HG03457 (cell line): Measurements from ENCODE around the gene ZNF853.
"Not testable (repeated sequence)": the region's sequence is repeated elsewhere in the genome, so short reads cannot be mapped to it uniquely, and the experiment has no call there.

Source experiments
- ATAC-seq: cut with Tn5 transposase; IDR thresholded peaks from one replicate; pipeline ENCODE4 v1.9.1; 2021; ENCODE audit warnings: moderate number of reproducible peaks; ENCODE audit not compliant: unreplicated experiment

The ZNF853 gene

GRCh38 chr7:6614953-6615722 is at the start of gene ZNF853:
Gene ZNF853 (plus strand): TSS chr7:6615610. CDS start chr7:6616175, 565 bp downstream.
- no peak for ATAC-seq

DNA sequence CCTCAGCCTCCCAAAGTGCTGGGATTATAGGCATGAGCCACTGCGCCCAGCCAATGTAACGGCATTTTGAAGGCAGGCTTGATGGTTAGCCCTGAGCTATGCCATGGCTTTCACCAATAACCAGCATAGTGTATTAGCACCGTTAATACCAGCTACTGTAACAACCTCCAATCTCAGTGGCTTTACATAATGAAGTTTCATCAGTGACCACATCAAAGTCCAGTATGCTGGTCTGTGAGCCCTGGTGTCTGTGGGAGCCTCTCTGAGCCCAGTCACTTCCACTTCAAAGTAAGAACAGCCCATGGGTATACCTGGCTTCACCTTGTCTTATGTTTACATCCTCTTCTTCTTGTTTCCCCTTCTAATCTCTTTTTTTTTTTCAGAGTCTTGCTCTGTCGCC is 49.8 kb upstream of the ZNF853 start:
- ATAC-seq = no peak

DNA sequence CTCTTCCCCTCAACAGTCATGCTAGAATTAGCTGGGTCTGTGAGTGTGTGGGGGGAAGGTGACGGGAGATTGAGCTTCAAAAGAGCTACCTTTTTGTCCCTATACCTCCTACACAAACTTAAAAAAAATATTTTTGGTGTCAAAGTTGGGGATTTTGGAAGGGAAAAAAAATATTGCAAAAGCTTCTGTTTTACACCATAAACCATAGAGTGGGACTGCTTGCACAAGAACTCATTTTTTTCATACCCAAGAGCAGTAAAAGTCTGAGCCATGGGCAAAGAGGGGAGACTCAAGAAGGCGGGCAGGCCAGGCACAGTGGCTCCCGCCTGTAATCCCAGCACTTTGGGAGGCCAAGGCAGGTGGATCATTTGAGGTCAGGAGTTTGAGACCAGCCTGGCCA is 47.5 kb upstream of the ZNF853 start:
- ATAC-seq = no peak

DNA sequence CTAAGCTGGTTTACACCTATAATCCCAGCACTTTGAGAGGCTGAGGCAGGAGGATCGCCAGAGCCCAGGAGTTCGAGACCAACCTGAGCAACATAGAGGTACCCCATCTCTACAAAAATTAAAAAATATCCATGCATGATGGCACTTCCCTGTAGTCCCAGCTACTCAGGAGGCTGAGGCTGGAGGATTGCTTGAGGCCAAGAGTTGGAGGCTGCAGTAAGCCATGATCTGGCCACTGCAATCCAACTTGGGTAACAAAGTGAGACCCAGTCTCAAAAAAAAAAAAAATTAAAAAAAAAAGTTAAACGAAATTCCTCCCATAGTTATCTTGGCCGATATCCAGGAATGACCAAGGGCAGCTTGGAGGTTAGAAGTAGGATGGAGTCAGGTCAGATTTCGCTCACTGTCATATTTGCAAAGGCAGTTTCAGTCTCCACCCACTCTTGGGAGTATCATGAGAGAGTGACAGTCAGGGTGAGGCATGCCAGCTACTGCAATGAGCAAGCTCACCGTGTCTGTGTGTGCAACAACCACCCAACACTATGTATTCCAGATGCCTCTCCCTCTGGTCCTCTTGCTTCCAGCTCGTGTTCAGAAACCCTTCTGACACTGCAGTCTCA is 44.1 kb upstream of the ZNF853 start:
- ATAC-seq = no peak

- ATAC-seq = no peak
These were observed 40.0 kb upstream of the ZNF853 start for GRCh38 chr7:6575281-6576023.

GRCh38 chr7:6576024-6576866 is 39.2 kb upstream of the ZNF853 start:
- ATAC-seq = no peak

- ATAC-seq = not testable (repeated sequence)
These were observed 38.5 kb upstream of the ZNF853 start for GRCh38 chr7:6576867-6577368.

- peak; percentile 96 for ATAC-seq
These were observed 37.9 kb upstream of the ZNF853 start, which contains the start of gene ZDHHC4 for GRCh38 chr7:6577369-6578113. Gene ZDHHC4 (plus strand): TSS chr7:6577454. CDS start chr7:6580562, 3,108 bp downstream.

DNA sequence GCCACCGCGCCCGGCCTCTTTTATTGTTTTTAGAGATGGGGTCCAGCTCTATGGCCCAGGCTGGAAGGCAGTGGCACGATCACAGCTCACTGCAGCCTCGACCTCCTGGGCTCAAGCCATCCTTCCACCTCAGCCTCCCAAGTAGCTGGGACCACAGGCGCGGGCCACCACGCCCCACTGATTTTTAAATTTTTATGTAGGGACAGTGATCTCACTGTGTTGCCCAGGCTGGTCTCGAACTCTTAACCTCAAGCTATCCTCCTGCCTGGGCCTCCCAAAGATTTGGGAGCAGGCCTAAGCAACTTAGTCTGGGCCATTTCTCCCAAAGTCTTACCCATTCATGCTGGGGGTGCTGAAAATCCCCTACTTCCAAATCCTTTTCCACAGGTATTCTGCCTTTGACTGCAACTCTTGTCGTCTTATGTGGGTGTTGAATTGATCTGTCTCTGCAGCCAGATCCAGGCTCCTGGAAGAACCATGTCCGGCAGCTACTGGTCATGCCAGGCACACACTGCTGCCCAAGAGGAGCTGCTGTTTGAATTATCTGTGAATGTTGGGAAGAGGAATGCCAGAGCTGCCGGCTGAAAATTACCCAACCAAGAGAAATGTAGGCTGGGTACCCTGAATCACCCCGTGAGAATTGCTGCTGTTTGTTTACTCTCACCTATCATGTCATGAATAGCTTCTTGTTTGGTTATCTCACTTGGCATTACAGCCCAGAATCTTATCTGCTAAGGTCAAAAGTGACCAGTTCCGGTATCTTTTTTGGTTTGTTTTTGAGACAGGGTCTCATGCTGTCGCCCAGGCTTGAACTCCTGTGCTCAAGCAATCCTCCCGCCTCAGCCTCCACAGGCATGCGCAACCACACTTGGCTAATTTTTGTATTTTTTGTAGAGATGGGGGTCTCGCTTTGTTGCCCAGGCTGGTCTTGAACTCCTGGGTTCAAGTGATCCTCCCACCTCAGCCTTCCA is 37.0 kb upstream of the ZNF853 start:
- no peak for ATAC-seq

DNA sequence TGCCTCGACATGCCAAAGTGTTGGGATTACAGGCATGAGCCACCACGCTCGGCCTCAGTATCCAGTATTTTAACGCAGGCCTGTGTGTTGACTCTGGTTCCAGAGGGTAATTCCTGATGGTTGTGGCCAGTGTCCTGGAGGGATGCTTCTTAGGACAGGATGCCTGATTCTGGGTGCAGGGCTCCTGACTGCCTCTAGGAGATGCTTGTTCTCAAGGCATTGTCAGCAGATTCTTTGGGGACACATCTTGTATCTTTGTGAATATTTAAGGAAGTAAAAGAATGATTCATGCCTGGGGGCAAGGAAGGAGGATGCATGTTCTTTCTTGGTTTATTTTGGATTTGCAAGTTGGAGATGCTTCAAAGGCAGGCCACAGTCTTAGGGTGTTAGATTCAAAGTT is 36.0 kb upstream of the ZNF853 start:
- no peak for ATAC-seq

GRCh38 chr7:6585746-6586432 is 29.5 kb upstream of the ZNF853 start:
- not testable (repeated sequence) for ATAC-seq

- no peak for ATAC-seq
These were observed 26.8 kb upstream of the ZNF853 start for GRCh38 chr7:6588566-6588965.

GRCh38 chr7:6589151-6589828 is 26.1 kb upstream of the ZNF853 start:
- no peak for ATAC-seq

DNA sequence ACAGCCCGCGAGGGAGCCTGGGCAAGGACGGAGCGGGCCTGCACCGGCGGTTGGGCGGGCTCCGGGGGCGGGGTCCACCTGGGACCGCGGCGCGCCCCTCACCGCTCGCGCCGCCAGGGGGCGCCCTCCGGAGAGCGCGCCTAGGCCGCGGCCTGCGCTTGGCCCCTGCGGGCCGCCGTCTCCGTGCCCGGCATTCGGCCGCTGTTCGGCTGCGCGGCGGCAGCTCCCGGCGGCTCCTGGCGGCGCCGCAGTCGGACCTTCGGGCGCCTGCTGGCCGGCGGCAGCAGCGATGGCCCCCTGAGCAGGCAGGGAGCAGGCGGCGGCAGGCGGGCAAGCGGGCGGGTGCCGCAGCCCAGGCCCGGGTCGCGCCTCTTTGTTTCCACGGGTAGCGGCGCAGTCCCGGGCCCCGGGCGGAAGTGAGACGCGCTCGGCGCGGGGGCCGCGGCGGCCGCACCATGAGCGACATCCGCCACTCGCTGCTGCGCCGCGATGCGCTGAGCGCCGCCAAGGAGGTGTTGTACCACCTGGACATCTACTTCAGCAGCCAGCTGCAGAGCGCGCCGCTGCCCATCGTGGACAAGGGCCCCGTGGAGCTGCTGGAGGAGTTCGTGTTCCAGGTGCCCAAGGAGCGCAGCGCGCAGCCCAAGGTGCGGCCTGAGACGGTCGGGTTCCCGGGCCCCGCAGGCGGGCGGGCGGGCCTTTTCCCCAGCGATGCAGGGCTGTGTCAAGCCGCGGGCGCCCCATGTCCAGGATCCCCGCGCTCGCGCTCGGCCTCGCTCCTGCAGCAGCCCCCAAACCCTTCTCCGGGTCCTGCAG is 25.4 kb upstream of the ZNF853 start, which contains the start of gene INTS15:
Gene INTS15, plus strand, starts transcription at position 193 of the 816 bp plus-strand sequence. Its CDS starts 263 bp downstream, at position 456.
- peak; percentile 79 for ATAC-seq

- peak; percentile 16 for ATAC-seq
These were observed 24.7 kb upstream of the ZNF853 start for GRCh38 chr7:6590645-6591110.

- no peak for ATAC-seq
These were observed 15.3 kb upstream of the ZNF853 start for GRCh38 chr7:6600093-6600492.
